WTC11 (cell line): ENCODE measurements around the gene LRIG1. TPM values are rescaled to one million over a fixed set of nuclear protein-coding genes. Genes with fewer than 3 reads are reported as not detected.

Experiments
- ATAC-seq: fragments of 200-7000 bp; cut with Tn5 transposase; 2 replicates; pipeline ENCODE4 v1.10.0; 2021; ENCODE audit warnings: mild to moderate bottlenecking, moderate library complexity
- CTCF ChIA-PET: fragments of 300-600 bp; sonication (Branson Sonifier 250); formaldehyde crosslinking; loops from one replicate; lab custom pipeline; 2021; ENCODE audit warnings: antibody characterized with exemption; lab: Charles Lee
- POLR2A ChIA-PET: fragments of 350-600 bp; sonication (Branson Sonifier 250); formaldehyde crosslinking; loops from one replicate; lab custom pipeline; 2021; ENCODE audit warnings: antibody characterized with exemption; lab: Charles Lee
- DNase-seq: peaks from one replicate; pipeline ENCODE4 v3.0.0; 2021; ENCODE audit warnings: low spot score
- H3K27ac Mint-ChIP-seq: 2 replicates; pipeline ENCODE4 v1.8.0; 2021; ENCODE audit warnings: mixed read lengths
- H3K27me3 Mint-ChIP-seq: 2 replicates; pipeline ENCODE4 v1.8.0; 2021; ENCODE audit warnings: low read depth, mild to moderate bottlenecking, moderate library complexity, mixed read lengths
- H3K36me3 Mint-ChIP-seq: 2 replicates; pipeline ENCODE4 v1.8.0; 2021; ENCODE audit warnings: mixed read lengths
- H3K4me1 Mint-ChIP-seq: 2 replicates; pipeline ENCODE4 v1.8.0; 2022; ENCODE audit warnings: mixed read lengths
- H3K4me3 Mint-ChIP-seq: 2 replicates; pipeline ENCODE4 v1.8.0; 2021; ENCODE audit warnings: mild to moderate bottlenecking, moderate library complexity, mixed read lengths
- H3K9me3 Mint-ChIP-seq: 2 replicates; pipeline ENCODE4 v1.8.0; 2021; ENCODE audit warnings: mixed read lengths
- ATF3 ChIP-seq: sonication (generic); formaldehyde crosslinking; conservative IDR thresholded peaks from 2 replicates; pipeline ENCODE4 v1.8.1; 2022; ENCODE audit warnings: mild to moderate bottlenecking, missing genetic modification reagents
- E2F4 ChIP-seq: sonication (generic); formaldehyde crosslinking; IDR thresholded peaks from 2 replicates; pipeline ENCODE4 v1.8.1; 2022; ENCODE audit warnings: low read depth, mild to moderate bottlenecking, moderate library complexity, missing genetic modification reagents, borderline replicate concordance
- ESRRA ChIP-seq: sonication (generic); formaldehyde crosslinking; IDR thresholded peaks from 2 replicates; pipeline ENCODE4 v1.8.1; 2022; ENCODE audit warnings: mild to moderate bottlenecking, missing genetic modification reagents, borderline replicate concordance
- GTF2I ChIP-seq: fragments of 250-450 bp; sonication (Bioruptor Pico); conservative IDR thresholded peaks from 2 replicates; pipeline ENCODE4 v1.4.0; 2021; ENCODE audit warnings: mild to moderate bottlenecking
- KAT7 ChIP-seq: sonication (generic); formaldehyde crosslinking; IDR thresholded peaks from 2 replicates; pipeline ENCODE4 v1.8.1; 2023; ENCODE audit warnings: missing genetic modification reagents, mild to moderate bottlenecking, borderline replicate concordance
- NFYB ChIP-seq: sonication (generic); formaldehyde crosslinking; conservative IDR thresholded peaks from 2 replicates; pipeline ENCODE4 v1.8.0; 2022; ENCODE audit warnings: low read depth, missing genetic modification reagents
- OVOL2 ChIP-seq: fragments of 250-450 bp; sonication (Bioruptor Pico); IDR thresholded peaks from 2 replicates; pipeline ENCODE4 v1.9.0; 2021; ENCODE audit warnings: mild to moderate bottlenecking, borderline replicate concordance
- SMAD3 ChIP-seq: sonication (generic); formaldehyde crosslinking; IDR thresholded peaks from 2 replicates; pipeline ENCODE4 v1.8.0; 2022; ENCODE audit warnings: missing genetic modification reagents, mild to moderate bottlenecking, borderline replicate concordance
- SMAD4 ChIP-seq: sonication (generic); formaldehyde crosslinking; IDR thresholded peaks from 2 replicates; pipeline ENCODE4 v1.8.0; 2022; ENCODE audit warnings: mild to moderate bottlenecking, missing genetic modification reagents
- SOX15 ChIP-seq: fragments of 250-450 bp; sonication (Bioruptor Pico); IDR thresholded peaks from 2 replicates; pipeline ENCODE4 v1.9.0; 2021; ENCODE audit warnings: mild to moderate bottlenecking
- TEAD1 ChIP-seq: sonication (generic); formaldehyde crosslinking; IDR thresholded peaks from 2 replicates; pipeline ENCODE4 v1.8.0; 2022; ENCODE audit warnings: mild to moderate bottlenecking, missing genetic modification reagents
- USF1 ChIP-seq: sonication (generic); formaldehyde crosslinking; IDR thresholded peaks from 2 replicates; pipeline ENCODE4 v1.8.0; 2022; ENCODE audit warnings: mild to moderate bottlenecking, missing genetic modification reagents
- ZNF263 ChIP-seq: sonication (generic); formaldehyde crosslinking; IDR thresholded peaks from 2 replicates; pipeline ENCODE4 v1.8.1; 2022; ENCODE audit warnings: low read depth, mild to moderate bottlenecking, moderate library complexity, missing genetic modification reagents
- ZNF281 ChIP-seq: sonication (generic); formaldehyde crosslinking; IDR thresholded peaks from 2 replicates; pipeline ENCODE4 v1.8.0; 2023; ENCODE audit warnings: mild to moderate bottlenecking, missing genetic modification reagents
- ZNF423 ChIP-seq: fragments of 250-450 bp; sonication (Bioruptor Pico); IDR thresholded peaks from 2 replicates; pipeline ENCODE4 v2.1.2; 2022; ENCODE audit warnings: mild to moderate bottlenecking, moderate library complexity
- total RNA-seq: library from RNA; stranded (reverse); gene quantifications from 3 replicates; pipeline ENCODE4 v1.2.3, GENCODE V29; 2021
- TF ChIP-seq, protein P1 (sequence below): sonication (generic); formaldehyde crosslinking; IDR thresholded peaks from 2 replicates; pipeline ENCODE4 v1.8.1; 2022; ENCODE audit warnings: low read depth, missing genetic modification reagents, borderline replicate concordance
- TF ChIP-seq, protein P2 (sequence below): sonication (generic); formaldehyde crosslinking; IDR thresholded peaks from 2 replicates; pipeline ENCODE4 v1.8.0; 2022; ENCODE audit warnings: mild to moderate bottlenecking, missing genetic modification reagents
- TF ChIP-seq, protein P3 (sequence below): sonication (generic); formaldehyde crosslinking; IDR thresholded peaks from 2 replicates; pipeline ENCODE4 v1.8.1; 2023; ENCODE audit warnings: mild to moderate bottlenecking, missing genetic modification reagents, moderate library complexity
- TF ChIP-seq, protein P4 (sequence below): sonication (generic); formaldehyde crosslinking; IDR thresholded peaks from 2 replicates; pipeline ENCODE4 v1.8.1; 2022; ENCODE audit warnings: mild to moderate bottlenecking, missing genetic modification reagents, moderate library complexity, borderline replicate concordance
- TF ChIP-seq, protein P5 (sequence below): fragments of 200-600 bp; IDR thresholded peaks from 2 replicates; pipeline ENCODE4 v1.8.0; 2022; ENCODE audit warnings: antibody characterized with exemption

LRIG1 gene
- total RNA-seq, 1 experiment from 2014 or later = 105 TPM

GRCh38 chr3:66379565-66379964, 121.3 kb downstream of the LRIG1 start:
- DNase-seq (no peak), ATAC-seq (no peak)
- TF ChIP-seq SMAD3 (CRISPR knock-in tag) (no peak), TEAD1 (no peak), OVOL2 (CRISPR knock-in tag) (no peak), SMAD4 (CRISPR knock-in tag) (no peak), GTF2I (CRISPR knock-in tag) (no peak), ESRRA (CRISPR knock-in tag) (no peak), ATF3 (CRISPR knock-in tag) (no peak), ZNF263 (CRISPR knock-in tag) (no peak), ZNF423 (CRISPR knock-in tag) (no peak), KAT7 (CRISPR knock-in tag) (no peak), SOX15 (CRISPR knock-in tag) (no peak), E2F4 (CRISPR knock-in tag) (no peak), NFYB (no peak), ZNF281 (no peak), USF1 (CRISPR knock-in tag) (no peak)
- TF ChIP-seq, protein P1, sequence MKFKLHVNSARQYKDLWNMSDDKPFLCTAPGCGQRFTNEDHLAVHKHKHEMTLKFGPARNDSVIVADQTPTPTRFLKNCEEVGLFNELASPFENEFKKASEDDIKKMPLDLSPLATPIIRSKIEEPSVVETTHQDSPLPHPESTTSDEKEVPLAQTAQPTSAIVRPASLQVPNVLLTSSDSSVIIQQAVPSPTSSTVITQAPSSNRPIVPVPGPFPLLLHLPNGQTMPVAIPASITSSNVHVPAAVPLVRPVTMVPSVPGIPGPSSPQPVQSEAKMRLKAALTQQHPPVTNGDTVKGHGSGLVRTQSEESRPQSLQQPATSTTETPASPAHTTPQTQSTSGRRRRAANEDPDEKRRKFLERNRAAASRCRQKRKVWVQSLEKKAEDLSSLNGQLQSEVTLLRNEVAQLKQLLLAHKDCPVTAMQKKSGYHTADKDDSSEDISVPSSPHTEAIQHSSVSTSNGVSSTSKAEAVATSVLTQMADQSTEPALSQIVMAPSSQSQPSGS (CRISPR knock-in tag) = no peak
- TF ChIP-seq, protein P2, sequence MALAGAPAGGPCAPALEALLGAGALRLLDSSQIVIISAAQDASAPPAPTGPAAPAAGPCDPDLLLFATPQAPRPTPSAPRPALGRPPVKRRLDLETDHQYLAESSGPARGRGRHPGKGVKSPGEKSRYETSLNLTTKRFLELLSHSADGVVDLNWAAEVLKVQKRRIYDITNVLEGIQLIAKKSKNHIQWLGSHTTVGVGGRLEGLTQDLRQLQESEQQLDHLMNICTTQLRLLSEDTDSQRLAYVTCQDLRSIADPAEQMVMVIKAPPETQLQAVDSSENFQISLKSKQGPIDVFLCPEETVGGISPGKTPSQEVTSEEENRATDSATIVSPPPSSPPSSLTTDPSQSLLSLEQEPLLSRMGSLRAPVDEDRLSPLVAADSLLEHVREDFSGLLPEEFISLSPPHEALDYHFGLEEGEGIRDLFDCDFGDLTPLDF (CRISPR knock-in tag) = no peak
- TF ChIP-seq, protein P3, sequence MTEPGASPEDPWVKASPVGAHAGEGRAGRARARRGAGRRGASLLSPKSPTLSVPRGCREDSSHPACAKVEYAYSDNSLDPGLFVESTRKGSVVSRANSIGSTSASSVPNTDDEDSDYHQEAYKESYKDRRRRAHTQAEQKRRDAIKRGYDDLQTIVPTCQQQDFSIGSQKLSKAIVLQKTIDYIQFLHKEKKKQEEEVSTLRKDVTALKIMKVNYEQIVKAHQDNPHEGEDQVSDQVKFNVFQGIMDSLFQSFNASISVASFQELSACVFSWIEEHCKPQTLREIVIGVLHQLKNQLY (CRISPR knock-in tag) = no peak
- TF ChIP-seq, protein P4, sequence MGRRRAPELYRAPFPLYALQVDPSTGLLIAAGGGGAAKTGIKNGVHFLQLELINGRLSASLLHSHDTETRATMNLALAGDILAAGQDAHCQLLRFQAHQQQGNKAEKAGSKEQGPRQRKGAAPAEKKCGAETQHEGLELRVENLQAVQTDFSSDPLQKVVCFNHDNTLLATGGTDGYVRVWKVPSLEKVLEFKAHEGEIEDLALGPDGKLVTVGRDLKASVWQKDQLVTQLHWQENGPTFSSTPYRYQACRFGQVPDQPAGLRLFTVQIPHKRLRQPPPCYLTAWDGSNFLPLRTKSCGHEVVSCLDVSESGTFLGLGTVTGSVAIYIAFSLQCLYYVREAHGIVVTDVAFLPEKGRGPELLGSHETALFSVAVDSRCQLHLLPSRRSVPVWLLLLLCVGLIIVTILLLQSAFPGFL = no peak
- TF ChIP-seq, protein P5, sequence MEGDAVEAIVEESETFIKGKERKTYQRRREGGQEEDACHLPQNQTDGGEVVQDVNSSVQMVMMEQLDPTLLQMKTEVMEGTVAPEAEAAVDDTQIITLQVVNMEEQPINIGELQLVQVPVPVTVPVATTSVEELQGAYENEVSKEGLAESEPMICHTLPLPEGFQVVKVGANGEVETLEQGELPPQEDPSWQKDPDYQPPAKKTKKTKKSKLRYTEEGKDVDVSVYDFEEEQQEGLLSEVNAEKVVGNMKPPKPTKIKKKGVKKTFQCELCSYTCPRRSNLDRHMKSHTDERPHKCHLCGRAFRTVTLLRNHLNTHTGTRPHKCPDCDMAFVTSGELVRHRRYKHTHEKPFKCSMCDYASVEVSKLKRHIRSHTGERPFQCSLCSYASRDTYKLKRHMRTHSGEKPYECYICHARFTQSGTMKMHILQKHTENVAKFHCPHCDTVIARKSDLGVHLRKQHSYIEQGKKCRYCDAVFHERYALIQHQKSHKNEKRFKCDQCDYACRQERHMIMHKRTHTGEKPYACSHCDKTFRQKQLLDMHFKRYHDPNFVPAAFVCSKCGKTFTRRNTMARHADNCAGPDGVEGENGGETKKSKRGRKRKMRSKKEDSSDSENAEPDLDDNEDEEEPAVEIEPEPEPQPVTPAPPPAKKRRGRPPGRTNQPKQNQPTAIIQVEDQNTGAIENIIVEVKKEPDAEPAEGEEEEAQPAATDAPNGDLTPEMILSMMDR = no peak
- peaks cover 15% of the 10 kb centered on the region for H3K4me1 Mint-ChIP-seq
- ChIA-PET CTCF (no interaction called here), POLR2A (no interaction called here)
- H3K4me3 Mint-ChIP-seq = no peak overlapping the region
- no peaks in the 10 kb centered on the region for H3K9me3 Mint-ChIP-seq
- H3K36me3 Mint-ChIP-seq = peaks cover 88% of the 10 kb centered on the region
- H3K27me3 Mint-ChIP-seq = no peaks in the 10 kb centered on the region
- H3K27ac Mint-ChIP-seq = peak overlapping the region; percentile 51
